HG03565 (cell line): ENCODE results near the gene TAX1BP3.

Source experiments
- ATAC-seq: cut with Tn5 transposase; IDR thresholded peaks from one replicate; pipeline ENCODE4 v1.9.1; 2021; ENCODE audit warnings: mild to moderate bottlenecking, moderate library complexity; ENCODE audit not compliant: unreplicated experiment

Gene TAX1BP3

DNA sequence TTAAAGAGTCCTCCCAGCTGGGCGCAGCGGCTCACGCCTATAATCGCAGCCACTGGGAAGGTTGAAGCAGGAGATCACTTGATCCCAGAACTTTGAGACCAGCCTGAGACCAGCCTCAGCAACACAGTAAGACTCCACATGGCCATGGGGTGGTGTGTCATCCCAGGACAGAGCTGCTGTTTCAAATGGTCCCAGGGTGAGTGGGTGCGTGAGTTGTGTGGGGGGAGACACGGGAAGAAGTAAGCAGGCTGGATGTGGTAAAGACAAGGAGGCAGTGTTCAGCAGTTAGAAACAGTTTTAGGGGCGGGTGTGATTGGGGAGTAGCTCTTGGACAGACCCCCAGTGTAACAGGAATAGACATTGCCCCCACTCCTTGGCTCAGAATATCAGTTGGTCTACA, 36.1 kb downstream of the TAX1BP3 start:
- ATAC-seq, result no peak

DNA sequence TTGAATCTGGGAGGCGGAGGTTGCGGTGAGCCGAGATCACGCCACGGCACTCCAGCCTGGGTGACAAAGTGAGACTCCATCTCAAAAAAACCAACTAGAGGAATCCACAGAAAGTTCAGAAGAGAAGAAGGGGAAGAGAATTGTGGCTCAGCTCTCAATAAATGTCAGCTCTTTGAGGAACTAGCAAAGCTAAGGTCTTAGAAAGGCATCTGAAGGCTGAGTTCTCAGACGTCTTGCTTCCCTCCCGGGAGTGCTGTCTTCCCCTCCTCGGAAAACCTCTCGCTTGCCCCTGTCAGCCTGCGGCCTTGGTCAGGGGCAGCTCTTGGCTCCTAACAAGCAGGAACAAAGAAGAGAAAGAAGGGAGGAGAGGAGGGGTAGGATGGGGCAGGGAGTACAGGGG, 37.6 kb downstream of the TAX1BP3 start:
- no peak for ATAC-seq

DNA sequence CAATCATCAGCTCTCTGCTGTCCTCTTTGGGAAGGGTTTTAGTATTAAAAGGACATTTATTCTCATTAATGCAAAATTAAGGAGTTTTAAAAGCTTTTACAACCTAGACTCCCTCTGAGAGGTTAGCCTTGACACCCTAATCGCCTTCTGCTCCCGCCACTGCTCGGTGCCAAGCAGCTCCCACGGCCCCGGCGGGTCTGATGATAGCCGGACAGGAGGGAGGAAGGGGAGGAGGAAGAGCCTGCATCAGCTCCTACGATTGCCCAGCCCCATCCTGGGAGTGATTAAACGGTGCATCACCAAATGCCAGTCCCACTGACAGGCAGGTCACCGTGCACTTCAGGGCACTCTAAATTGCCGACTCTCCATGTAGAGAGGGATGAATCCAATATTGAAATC, 40.6 kb downstream of the TAX1BP3 start:
- ATAC-seq, result no peak

GRCh38 chr17:3626831-3627768, 41.3 kb downstream of the TAX1BP3 start:
- ATAC-seq, result no peak

- ATAC-seq, result no peak
Measured at GRCh38 chr17:3622977-3623594, 45.3 kb downstream of the TAX1BP3 start.

DNA sequence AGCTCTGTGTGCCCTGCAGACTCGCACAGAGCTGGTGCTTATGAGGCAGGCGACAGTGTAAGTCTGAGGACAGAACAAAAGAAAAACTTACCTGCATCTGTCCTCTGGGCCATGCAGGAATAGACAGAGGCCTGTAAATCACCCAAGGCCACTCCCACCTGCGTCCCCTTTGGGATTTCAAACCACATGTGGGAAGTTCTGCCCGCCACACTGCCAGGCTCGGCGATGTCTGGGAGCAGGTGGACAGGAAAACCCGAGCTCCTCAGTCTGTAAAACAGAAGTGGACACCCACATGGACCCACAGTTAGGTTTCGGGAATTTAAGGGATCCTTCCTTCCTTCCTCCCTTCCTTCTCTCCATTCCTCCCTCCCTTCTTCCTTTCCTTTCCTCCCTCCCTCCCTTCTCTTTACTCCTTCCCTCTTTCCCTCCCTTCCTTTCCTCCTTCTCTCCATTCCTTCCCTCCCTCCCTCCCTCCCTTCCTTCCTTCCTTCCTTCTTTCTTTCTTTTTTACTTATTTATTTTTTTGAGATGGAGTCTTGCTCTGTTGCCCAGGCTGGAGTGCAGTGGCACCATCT, 47.1 kb downstream of the TAX1BP3 start:
- no peak for ATAC-seq

DNA sequence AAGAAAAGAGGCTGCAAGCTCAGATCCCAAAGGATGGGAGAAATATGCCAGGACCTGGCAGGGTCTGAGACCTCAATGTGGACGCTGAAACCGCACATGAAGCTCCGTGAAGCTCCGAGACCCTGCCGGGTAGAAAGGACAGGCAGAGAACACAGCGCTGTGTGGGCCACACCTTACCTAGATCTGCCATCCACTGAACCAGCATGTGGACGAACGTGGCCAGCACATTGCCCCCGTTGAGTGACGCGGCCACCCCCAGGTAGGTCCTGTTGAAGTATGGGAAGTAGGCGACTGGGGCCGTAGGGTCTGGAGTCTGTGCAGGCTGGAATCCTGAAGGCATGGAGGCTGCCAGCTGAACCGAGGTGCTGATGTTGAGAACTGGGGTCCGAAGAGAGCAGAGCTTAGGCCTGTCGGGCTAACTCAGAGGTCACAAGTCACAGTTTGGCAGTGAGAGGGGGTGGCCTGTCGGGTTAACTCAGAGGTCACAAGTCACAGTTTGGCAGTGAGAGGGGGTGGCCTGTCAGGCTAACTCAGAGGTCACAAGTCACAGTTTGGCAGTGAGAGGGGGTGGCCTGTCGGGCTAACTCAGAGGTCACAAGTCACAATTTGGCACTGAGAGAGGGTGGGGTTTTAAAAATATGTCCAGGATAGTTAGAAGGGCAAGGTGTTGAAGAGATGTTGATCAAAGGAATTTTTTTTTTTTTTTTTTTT, 53.1 kb downstream of the TAX1BP3 start:
- no peak for ATAC-seq

GRCh38 chr17:3613124-3613523, 55.3 kb downstream of the TAX1BP3 start:
- ATAC-seq, result no peak
